Breast epithelium (tissue), 3 donors: Measurements from ENCODE around the gene CPNE5.

Experiments
- POLR2A ChIP-seq: fragments of 450-650 bp; IDR thresholded peaks from one replicate; pipeline ENCODE4 v1.6.1; 2016; ENCODE audit warnings: antibody characterized with exemption, mild to moderate bottlenecking, moderate library complexity
- TF ChIP-seq, protein P1 (sequence below), 3 donors: fragments of 450-650 bp; IDR thresholded peaks; one replicate each; pipeline ENCODE4 v1.5.1; 2016 to 2017; ENCODE audit warnings: antibody characterized with exemption in 3 of 3, mild to moderate bottlenecking in 3 of 3, moderate library complexity in 3 of 3

- TF ChIP-seq, protein P1, sequence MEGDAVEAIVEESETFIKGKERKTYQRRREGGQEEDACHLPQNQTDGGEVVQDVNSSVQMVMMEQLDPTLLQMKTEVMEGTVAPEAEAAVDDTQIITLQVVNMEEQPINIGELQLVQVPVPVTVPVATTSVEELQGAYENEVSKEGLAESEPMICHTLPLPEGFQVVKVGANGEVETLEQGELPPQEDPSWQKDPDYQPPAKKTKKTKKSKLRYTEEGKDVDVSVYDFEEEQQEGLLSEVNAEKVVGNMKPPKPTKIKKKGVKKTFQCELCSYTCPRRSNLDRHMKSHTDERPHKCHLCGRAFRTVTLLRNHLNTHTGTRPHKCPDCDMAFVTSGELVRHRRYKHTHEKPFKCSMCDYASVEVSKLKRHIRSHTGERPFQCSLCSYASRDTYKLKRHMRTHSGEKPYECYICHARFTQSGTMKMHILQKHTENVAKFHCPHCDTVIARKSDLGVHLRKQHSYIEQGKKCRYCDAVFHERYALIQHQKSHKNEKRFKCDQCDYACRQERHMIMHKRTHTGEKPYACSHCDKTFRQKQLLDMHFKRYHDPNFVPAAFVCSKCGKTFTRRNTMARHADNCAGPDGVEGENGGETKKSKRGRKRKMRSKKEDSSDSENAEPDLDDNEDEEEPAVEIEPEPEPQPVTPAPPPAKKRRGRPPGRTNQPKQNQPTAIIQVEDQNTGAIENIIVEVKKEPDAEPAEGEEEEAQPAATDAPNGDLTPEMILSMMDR (IDR thresholded peaks at IDR 0.05) = no peak
- TF ChIP-seq POLR2A = no peak
Observed at GRCh38 chr6:36815962-36816735, 23.1 kb downstream of the CPNE5 start.
